Ishikawa (cell line): ENCODE measurements around the gene COX6B2.
A peak's percentile ranks its signal among the peaks of the same experiment; 100 is the strongest.

Source experiments
- CEBPB ChIP-seq: IDR thresholded peaks from 2 replicates; pipeline ENCODE4 v1.6.1; 2012
- CREB1 ChIP-seq: IDR thresholded peaks from 2 replicates; pipeline ENCODE4 v1.6.1; 2012; ENCODE audit warnings: low read depth
- EGR1 ChIP-seq: IDR thresholded peaks from 2 replicates; pipeline ENCODE4 v1.6.1; 2012
- EP300 ChIP-seq: IDR thresholded peaks from 2 replicates; pipeline ENCODE4 v1.6.1; 2012; ENCODE audit warnings: borderline replicate concordance
- FOXM1 ChIP-seq: IDR thresholded peaks from 2 replicates; pipeline ENCODE4 v1.6.1; 2012; ENCODE audit warnings: low read depth, borderline replicate concordance
- NFIC ChIP-seq: IDR thresholded peaks from 2 replicates; pipeline ENCODE4 v1.6.1; 2012
- RAD21 ChIP-seq: IDR thresholded peaks from 2 replicates; pipeline ENCODE4 v1.6.1; 2012; ENCODE audit warnings: low read depth
- TAF1 ChIP-seq: IDR thresholded peaks from 2 replicates; pipeline ENCODE4 v1.6.1; 2012; ENCODE audit warnings: low read depth, mild to moderate bottlenecking
- TCF12 ChIP-seq: IDR thresholded peaks from 2 replicates; pipeline ENCODE4 v1.6.1; 2012; ENCODE audit warnings: low read depth
- TEAD4 ChIP-seq: IDR thresholded peaks from 2 replicates; pipeline ENCODE4 v1.6.1; 2012
- YY1 ChIP-seq: IDR thresholded peaks from 2 replicates; pipeline ENCODE4 v1.6.1; 2012; ENCODE audit warnings: low read depth
- ZBTB7A ChIP-seq: IDR thresholded peaks from 2 replicates; pipeline ENCODE4 v1.6.1; 2012; ENCODE audit warnings: low read depth
- TF ChIP-seq, protein P1 (sequence below): IDR thresholded peaks from 2 replicates; pipeline ENCODE4 v1.6.1; 2012
- TF ChIP-seq, protein P2 (sequence below): IDR thresholded peaks from 2 replicates; pipeline ENCODE4 v1.6.1; 2012; ENCODE audit warnings: low read depth, mild to moderate bottlenecking
- TF ChIP-seq, protein P3 (sequence below): IDR thresholded peaks from 2 replicates; pipeline ENCODE4 v1.6.1; 2012

The COX6B2 gene

DNA sequence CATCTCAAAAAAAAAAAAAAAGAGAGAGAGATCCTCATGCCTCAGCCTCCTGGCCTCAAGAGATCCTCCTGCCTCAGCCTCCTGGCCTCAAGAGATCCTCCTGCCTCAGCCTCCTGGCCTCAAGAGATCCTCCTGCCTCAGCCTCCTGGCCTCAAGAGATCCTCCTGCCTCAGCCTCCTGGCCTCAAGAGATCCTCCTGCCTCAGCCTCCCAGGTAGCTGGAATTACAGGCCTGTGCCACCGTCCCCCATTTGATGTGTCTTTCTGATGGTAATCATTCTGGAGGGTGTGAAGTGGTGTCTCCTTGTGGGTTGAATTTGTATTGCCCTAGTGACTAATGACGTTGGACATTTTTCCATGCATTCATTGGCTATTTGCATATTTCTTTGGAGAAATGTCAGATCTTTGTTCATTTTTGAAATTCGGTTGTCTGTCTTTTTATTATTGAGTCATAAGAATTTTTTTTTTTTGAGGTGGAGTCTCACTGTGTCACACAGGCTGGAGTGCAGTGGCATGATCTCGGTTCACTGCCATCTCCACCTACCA lies 25.7 kb downstream of the COX6B2 start:
- TF ChIP-seq CREB1 = peak; percentile 69

DNA sequence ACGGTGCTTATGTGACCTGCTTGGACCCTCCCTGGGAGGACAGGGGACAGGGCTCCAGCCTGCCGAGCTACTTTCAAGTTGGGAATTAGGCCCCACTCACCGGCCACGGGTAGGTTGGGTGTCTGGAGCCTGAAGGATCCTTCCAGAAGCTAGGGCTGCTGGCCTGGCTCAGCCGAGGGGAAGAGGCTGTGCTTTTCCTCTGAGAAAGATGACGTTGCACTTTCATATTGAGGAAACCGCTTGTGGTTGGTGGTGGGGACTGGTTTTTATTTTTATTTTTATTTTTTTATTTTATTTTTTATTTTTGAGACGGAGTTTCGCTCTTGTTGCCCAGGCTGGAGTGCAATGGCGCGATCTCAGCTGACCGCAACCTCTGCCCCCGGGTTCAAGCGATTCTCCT lies 29.3 kb downstream of the COX6B2 start, which contains the start of gene TMEM150B:
Gene TMEM150B (minus strand): TSS at position 170 of the 400 bp plus-strand sequence. CDS start 4,305 bp downstream, outside the sequence.
- TF ChIP-seq EGR1 (no peak), FOXM1 (no peak), CEBPB (no peak), TCF12 (no peak)

DNA sequence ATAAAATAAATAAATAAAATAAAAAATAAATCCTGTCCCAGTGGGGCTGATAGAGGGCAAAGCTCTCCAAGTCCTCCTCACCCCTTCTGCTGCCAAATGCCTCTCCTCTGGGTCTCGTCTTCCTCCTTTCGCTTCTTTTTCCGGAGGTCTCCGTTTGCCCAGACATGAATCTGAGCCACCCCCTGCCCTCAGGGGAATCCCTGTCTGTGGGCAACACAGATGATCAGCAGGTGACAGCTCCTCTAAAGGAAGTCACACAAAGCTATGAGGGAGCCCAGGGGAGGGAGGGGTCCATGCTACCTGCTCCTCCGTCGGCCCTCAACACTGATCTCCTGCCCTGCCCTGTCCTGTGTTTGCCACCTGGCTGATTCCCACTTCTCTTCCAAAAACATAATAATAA lies 29.9 kb downstream of the COX6B2 start:
- TF ChIP-seq TAF1 (no peak), RAD21 (no peak), FOXM1 (no peak)
- TF ChIP-seq, protein P1, sequence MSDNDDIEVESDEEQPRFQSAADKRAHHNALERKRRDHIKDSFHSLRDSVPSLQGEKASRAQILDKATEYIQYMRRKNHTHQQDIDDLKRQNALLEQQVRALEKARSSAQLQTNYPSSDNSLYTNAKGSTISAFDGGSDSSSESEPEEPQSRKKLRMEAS = no peak

DNA sequence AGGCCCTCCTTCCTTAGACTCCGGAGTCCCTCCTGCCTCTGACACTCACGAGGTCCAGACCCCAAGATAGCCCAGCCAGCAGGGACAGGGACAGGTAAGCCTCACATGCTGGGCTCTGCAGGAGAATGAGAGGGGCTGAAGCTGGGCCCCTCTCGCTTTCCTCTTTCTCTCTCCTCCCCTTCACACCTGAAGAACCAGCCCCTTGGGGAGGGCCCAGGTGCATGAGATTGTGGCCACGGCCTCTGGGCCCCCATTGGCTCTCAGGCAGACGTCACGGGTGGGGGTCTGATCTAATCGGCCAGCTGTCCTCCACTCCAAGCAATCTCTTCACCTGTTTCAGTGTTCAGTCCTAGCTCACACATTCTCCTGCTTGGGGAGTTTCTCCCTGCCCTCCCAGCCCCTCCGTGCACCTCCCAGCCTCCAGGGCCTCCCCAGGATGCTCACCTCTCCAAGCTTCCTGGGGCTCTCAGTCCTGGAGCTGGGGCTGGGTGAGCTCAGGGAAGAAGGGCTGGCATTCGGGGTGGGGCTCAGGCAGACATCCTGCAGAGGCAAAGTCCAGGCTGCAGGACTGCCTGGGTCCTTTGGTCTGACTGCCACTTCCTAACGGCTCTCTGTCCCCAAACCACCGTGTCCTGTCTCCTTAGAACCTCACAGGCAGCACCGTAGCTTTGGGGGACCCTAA lies 32.2 kb downstream of the COX6B2 start:
- TF ChIP-seq NFIC (no peak), EGR1 (no peak), YY1 (no peak), CEBPB (no peak), TAF1 (no peak), ZBTB7A (no peak), RAD21 (no peak), CREB1 (no peak), TEAD4 (no peak), FOXM1 (no peak)
- TF ChIP-seq, protein P1 = no peak
- TF ChIP-seq, protein P2, sequence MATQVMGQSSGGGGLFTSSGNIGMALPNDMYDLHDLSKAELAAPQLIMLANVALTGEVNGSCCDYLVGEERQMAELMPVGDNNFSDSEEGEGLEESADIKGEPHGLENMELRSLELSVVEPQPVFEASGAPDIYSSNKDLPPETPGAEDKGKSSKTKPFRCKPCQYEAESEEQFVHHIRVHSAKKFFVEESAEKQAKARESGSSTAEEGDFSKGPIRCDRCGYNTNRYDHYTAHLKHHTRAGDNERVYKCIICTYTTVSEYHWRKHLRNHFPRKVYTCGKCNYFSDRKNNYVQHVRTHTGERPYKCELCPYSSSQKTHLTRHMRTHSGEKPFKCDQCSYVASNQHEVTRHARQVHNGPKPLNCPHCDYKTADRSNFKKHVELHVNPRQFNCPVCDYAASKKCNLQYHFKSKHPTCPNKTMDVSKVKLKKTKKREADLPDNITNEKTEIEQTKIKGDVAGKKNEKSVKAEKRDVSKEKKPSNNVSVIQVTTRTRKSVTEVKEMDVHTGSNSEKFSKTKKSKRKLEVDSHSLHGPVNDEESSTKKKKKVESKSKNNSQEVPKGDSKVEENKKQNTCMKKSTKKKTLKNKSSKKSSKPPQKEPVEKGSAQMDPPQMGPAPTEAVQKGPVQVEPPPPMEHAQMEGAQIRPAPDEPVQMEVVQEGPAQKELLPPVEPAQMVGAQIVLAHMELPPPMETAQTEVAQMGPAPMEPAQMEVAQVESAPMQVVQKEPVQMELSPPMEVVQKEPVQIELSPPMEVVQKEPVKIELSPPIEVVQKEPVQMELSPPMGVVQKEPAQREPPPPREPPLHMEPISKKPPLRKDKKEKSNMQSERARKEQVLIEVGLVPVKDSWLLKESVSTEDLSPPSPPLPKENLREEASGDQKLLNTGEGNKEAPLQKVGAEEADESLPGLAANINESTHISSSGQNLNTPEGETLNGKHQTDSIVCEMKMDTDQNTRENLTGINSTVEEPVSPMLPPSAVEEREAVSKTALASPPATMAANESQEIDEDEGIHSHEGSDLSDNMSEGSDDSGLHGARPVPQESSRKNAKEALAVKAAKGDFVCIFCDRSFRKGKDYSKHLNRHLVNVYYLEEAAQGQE = no peak
- TF ChIP-seq, protein P3, sequence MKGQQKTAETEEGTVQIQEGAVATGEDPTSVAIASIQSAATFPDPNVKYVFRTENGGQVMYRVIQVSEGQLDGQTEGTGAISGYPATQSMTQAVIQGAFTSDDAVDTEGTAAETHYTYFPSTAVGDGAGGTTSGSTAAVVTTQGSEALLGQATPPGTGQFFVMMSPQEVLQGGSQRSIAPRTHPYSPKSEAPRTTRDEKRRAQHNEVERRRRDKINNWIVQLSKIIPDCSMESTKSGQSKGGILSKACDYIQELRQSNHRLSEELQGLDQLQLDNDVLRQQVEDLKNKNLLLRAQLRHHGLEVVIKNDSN = no peak

DNA sequence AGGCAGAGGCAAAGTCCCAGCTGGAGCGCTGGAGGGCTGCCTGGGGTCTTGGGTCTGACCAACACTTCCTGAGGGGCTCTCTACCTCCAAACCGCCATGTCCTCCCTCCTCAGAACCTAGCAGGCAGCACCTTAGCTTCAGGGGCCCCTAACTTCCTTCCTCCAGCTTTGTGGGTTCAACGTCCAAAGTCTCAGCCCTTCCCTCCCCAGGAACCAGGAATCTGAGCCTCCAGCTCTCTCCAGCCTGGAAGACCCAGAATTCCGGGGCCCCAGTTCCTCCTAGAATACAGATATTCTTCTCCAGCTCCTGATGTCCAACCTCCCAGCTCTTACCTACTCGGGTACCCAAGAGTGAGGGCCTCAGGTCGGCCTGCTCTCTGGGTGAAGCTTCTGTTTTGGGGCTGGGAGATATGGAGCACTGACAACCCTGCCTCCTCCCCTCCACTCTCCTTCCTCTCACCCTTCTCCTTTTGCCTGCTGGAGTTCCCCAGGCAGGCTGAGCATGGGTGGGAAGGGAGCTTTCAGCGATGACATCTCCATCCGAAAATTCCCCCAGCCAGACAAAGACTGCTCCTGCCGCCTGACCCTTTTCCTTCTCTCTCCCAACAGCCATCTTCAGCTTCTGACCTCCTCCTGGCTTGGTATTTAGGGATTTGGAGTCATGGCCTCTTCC lies 32.9 kb downstream of the COX6B2 start:
- TF ChIP-seq, protein P3 = no peak
- TF ChIP-seq RAD21 (no peak), CEBPB (no peak), TEAD4 (no peak), ZBTB7A (0 out of 2 replicates have a peak, but pooled peaks have one; percentile 3)
- TF ChIP-seq, protein P1 = no peak

DNA sequence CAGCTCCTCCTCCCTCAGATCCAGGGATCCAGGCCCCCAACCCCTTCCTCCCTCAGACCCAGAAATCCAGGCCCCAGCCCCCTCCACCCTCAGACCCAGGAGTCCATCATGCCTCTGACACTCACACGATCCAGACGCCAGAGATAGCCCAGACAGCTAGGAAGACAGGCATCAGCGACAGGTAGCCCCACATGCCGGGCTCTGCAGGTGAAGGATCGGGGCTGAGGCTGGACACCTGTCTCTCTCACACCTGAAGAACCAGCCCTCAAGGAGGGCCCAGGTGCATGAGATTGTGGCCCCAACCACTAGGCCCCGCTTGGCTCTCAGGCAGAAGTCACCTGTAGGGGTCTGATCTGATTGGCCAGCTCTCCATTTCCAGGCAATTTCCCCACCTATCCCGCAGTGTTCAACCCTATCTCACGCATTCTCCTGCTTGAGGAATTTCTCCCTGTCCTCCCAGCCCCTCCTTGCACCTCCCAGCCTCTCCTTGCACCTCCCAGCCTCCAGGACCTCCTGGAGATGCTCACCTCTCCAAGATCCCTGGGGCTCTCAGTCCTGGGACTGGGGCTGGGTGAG lies 33.6 kb downstream of the COX6B2 start:
- TF ChIP-seq NFIC = no peak
- TF ChIP-seq YY1 = no peak
- no peak for TF ChIP-seq ZBTB7A
- no peak for TF ChIP-seq EP300
- TF ChIP-seq TEAD4 = no peak
- no peak for TF ChIP-seq CREB1
- TF ChIP-seq FOXM1 = no peak
- no peak for TF ChIP-seq CEBPB
- no peak for TF ChIP-seq EGR1
- TF ChIP-seq, protein P2 = no peak
- no peak for TF ChIP-seq RAD21
